ENCODE data around the gene MOCS2.

MOCS2 gene

DNA sequence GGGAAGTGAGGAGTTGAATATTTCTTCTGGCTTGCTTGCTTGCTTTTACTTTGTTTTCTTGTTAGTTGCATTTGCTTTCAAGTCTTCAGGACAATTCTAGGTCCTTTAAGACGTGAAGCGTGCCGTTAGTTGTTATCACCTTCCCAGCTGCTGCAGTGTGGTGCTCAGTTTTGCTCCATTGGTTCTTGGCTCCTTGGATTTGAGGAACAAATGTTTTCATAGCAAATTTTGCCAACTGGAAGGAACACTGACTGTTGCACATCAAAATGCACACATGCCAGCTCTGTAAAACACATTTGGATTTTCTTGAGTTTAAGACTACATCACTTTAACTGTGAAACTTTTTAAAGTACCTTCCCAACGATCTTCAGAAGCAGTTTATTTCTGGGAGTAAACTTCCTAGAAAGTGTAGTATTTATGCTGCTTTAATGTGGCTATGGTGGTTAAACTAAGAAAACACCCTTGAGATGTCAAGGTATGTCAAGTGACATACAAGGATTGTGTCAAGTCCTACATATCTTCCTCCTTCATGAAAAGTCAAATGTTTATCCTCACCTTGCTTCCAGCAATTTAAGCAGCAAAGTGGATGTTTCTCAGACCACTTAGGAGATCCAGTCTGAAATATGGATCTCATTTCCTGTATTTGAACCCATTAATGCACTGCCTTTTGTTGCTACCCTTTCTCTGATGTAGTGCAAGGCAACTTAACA lies 24.9 kb downstream of the MOCS2 start:
- no peak for FAIRE-seq
- DNase-seq (ENCODE audit: insufficient read length, low spot score): no peak
- no peak for TF ChIP-seq POLR2A (IDR thresholded peaks at IDR 0.05; ENCODE audit: low read depth, low read length)

DNA sequence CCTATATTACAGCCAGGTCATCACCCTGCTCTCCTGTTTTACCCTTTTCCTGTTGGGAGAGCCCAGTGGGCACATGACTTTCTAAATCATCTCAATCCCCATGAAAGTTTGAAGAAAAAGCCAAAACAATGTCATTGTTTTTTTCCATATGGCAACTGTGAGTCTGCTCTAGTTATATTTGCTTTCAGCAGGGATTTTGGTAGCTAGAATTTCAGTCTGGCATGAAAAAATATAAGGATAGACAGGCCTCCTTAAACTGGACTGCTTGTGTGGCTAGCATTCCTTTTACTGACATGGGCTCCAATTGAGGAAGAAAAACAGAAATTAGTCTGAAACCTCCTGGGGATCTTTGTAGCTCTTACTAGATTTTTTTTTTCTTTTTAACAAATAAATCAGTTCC lies 25.6 kb downstream of the MOCS2 start:
- no peak for TF ChIP-seq POLR2A (IDR thresholded peaks at IDR 0.05; ENCODE audit: low read depth, low read length)
- no peak for FAIRE-seq
- DNase-seq (ENCODE audit: insufficient read length, low spot score): no peak

DNA sequence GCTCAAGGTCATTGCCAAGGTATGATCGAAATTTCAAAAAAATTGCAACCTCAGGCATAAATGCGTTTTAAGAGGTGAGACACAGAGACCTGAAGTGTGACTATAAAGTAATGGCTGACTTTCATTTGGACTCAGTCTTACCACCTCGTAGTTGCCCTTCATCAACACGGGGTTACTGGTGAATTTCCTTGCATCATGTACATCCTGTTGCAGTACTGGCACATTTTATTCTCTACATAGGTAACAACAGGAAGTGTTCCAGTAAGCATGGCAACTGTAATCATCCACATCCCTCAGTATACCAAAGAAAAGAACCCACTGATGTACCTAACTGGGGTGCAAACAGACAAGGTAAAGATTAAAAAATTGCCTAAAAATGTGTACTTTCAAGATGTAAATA lies 29.3 kb downstream of the MOCS2 start:
- DNase-seq (ENCODE audit: insufficient read length, low spot score) (no peak), FAIRE-seq (no peak)
- TF ChIP-seq POLR2A (IDR thresholded peaks at IDR 0.05; ENCODE audit: low read depth, low read length): no peak

DNA sequence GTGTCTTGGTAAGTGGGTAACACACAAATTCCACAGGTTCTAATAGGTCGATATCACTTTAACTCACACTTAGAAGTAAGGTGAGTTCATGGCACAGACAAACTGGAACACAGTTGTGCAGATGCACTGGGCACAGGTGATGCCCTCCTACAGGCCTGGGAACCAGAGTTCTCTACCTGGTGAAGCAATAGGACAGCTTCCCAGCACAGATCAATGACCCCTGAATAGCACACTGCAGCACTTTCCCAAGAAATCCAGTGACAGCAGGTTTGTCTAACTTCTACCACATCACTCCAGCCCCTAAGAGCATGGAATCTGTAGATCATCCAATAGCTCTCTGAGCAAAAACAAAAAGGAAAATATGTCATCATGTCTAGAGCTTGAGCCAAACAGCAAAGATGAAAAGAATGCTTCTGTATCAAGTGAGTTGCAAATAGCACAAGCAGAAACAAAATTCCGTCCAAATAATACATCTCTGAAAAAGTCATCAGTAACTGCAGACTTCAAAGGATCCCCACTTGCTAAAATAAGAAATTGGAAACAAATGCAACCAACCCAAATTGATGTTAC lies 33.5 kb downstream of the MOCS2 start:
- FAIRE-seq (no peak), DNase-seq (ENCODE audit: insufficient read length, low spot score) (no peak)
- TF ChIP-seq POLR2A (IDR thresholded peaks at IDR 0.05; ENCODE audit: low read depth, low read length): no peak

DNA sequence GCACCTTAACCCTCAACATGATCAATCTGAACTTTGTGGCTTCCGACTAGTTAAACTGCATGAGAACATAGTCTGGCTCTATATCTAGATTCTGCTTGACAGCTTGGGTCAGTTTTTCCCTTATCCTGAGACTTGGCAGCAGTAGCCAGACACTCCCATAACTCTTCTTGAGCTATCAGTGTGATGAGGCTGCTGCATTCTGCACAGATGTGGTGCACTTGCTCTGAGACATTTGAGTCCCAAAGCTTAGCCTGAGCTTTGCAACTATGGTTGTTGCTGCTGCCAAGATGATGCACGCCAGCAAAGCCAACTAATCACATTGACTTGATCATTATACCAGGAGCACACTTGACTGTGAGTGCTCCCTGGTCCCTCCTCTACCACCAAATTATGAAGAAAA lies 36.2 kb downstream of the MOCS2 start:
- TF ChIP-seq POLR2A (IDR thresholded peaks at IDR 0.05; ENCODE audit: low read depth, low read length): no peak
- FAIRE-seq (no peak), DNase-seq (ENCODE audit: insufficient read length, low spot score) (no peak)

DNA sequence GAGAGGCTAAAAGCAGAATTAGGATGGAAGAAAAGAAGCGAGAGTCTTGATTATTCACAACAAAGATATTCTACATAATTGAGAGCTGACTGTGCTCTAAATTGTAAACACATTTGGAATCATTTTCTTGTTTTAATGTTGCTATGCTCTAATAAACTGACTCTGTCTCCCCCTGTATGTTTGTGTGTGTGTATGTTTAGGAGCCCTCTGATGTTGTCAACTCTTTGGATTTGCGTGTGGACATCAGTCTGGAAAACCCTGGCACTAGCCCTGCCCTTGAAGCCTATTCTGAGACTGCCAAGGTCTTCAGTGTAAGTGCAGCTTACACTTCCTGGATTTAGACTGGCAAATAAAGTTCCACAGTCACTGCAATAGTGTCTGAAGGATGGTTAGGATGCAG lies 37.8 kb downstream of the MOCS2 start:
- TF ChIP-seq POLR2A (IDR thresholded peaks at IDR 0.05; ENCODE audit: low read depth, low read length): no peak
- DNase-seq (ENCODE audit: insufficient read length, low spot score) (no peak), FAIRE-seq (no peak)

DNA sequence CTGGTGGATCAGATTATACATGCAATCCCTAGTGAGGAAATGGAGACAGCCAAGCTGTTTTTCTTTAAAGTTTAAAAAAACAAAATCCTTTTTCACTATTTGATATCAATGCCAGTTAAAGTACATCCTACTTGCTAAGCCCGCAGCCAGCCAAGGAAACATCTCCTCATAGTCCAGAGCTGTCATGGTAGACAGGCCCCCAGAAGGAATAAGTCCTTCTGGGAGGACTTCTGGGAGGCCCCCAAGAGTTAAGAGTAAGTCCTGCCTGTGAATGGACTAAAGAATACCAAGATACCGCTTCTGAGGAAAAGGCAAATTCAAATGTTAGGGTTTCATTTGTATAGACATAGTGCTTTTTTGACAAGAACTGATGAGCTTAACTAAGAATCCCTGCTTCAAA lies 38.3 kb downstream of the MOCS2 start:
- FAIRE-seq (no peak), DNase-seq (ENCODE audit: insufficient read length, low spot score) (no peak)
- no peak for TF ChIP-seq POLR2A (IDR thresholded peaks at IDR 0.05; ENCODE audit: low read depth, low read length)

DNA sequence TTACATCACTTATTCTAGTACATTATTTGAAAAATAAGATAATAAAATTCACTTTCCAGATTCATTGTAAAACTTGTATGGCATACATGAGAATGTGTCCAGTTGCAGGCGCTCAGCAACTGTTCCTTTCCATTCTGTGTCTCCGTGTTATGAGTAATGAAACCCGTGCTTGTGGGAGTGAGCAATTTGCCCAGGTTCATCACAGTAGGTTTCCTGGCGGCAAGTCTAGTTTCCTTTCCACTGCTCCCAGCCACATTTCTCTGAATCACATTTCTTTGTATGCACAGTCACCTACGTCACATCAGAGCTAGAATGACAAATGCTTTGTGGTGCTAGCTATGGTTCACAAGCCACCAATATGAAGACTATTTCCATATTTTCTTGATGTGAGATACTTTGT lies 39.9 kb downstream of the MOCS2 start:
- FAIRE-seq (peak; percentile 100), DNase-seq (ENCODE audit: insufficient read length, low spot score) (peak; percentile 11)

DNA sequence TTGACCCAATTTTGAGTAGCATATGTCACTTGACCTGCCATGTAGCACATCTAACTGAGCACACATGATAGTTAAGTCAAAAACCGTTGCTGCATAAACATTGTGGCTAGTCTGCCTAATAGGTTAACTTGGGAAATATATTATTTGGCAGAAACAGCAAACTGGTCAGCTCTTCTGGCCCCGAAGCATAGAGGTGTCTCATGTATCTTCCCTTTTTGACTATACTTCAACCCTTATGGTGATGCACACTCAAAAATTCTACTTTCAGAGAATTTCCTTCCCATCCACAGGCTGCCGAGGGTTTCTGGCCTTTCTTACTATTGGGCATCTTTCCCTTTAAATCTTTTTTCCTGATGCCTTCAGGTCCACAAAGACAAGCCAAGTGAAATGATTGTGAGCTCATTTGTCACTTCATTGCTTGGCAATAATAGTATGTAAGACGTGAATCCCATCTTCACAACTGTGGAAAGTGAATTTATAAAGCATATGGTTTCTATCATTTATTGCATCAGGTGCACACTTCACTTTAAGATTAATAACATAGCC lies 41.2 kb downstream of the MOCS2 start:
- no peak for FAIRE-seq
- DNase-seq (ENCODE audit: insufficient read length, low spot score): no peak

More for the DNA sequence above, 39.9 kb downstream of the MOCS2 start:
- TF ChIP-seq POLR2A (IDR thresholded peaks at IDR 0.05; ENCODE audit: low read depth, low read length): no peak

DNA sequence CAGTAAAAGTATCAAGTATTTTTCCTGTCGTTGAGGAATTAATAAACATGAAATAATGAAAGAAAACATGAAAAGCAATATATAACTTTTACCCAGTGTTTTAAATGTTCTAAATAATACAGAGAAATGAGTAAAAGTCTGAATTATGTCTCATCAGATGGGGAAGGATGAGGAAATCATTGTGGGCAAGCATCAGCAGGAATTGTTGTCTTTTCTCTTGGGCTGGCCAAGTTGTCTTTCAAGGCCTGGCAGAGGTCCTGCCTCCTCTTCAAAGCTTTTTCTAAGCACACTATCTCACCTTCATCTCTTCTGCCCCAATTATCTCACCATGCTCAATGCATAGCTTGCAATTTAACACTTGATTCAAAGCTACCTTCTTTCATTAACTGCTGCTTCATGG lies 41.9 kb downstream of the MOCS2 start:
- FAIRE-seq (no peak), DNase-seq (ENCODE audit: insufficient read length, low spot score) (no peak)
- TF ChIP-seq POLR2A (IDR thresholded peaks at IDR 0.05; ENCODE audit: low read depth, low read length): no peak

More for the DNA sequence above, 41.2 kb downstream of the MOCS2 start:
- TF ChIP-seq POLR2A (IDR thresholded peaks at IDR 0.05; ENCODE audit: low read depth, low read length): no peak

DNA sequence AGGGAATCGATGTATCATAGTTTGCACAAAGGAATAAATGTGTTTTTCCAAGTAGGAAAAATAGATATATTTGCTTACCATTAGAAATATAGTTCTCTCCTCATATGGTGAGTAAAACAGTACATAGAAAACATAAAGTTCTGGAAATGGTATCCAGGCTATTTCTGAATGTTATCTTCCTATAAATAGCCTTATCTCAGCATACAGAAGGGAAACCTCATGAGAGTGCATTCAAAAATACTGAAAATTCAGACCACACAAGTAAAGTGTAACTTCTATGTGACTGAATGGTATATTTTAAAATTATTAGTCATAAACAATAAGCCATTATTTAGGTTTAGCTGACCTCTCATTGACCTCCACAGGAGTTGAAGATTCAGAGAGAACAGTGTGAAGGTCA lies 43.5 kb downstream of the MOCS2 start:
- FAIRE-seq (no peak), DNase-seq (ENCODE audit: insufficient read length, low spot score) (no peak)
- TF ChIP-seq POLR2A (IDR thresholded peaks at IDR 0.05; ENCODE audit: low read depth, low read length): no peak

DNA sequence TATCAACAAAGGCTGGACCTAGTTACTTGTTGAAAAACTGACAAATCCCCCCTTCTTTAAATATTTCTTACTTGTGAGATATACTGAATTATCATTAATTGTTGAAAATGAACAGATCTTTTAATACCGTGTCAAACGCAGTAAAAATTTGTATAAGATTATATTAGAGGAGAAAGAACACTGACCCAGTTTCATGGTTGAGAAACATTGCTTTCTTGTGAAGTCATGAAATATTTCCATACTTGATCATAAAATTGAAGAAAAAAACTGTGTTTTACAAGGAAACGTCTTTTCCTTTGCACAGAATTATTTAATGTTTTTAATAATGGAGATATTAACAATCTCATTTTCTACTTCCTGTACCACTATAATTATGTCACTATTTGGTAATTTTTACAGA lies 45.8 kb downstream of the MOCS2 start:
- TF ChIP-seq POLR2A (IDR thresholded peaks at IDR 0.05; ENCODE audit: low read depth, low read length): no peak
- DNase-seq (ENCODE audit: insufficient read length, low spot score) (no peak), FAIRE-seq (no peak)

DNA sequence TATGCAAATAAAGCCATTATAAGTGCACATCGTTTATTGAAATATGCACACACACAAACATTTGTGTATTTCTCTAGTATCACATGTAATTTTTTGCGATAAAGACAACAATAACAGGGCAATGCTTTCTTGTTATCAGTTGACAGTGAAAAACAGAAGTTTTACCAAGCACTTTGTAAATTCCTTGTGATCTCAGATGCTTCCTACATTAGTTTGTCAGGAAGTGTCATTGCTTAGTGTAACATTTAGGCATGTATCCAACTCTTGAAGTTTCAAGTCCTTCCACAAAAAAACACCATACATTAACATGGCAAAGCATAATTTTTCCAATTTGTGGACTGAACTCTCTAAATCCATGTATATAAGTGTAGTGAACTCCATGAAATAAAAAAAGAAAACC lies 46.4 kb downstream of the MOCS2 start:
- TF ChIP-seq POLR2A (IDR thresholded peaks at IDR 0.05; ENCODE audit: low read depth, low read length): no peak
- peak; percentile 62 for FAIRE-seq
- DNase-seq (ENCODE audit: insufficient read length, low spot score): no peak

DNA sequence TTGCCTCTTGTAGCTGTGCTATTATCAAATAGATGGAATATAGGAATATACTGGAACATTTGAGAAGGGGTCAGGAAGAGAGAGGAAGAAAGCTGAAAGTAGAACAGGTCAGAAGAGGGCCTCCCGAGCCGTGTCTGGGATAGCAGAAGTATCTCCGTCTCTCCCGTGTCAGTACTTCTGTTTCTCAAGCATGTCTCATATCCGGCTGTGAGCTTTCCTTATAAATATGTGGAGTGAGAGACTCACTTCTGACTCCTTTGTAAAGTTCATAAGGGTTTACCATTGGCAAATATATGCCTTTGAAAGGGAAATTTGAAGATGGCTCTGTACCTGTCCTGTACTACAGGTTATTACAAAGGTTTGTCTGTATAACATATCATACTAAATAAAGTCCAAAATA lies 50.3 kb downstream of the MOCS2 start:
- FAIRE-seq: no peak
- no peak for DNase-seq (ENCODE audit: insufficient read length, low spot score)
- TF ChIP-seq POLR2A (IDR thresholded peaks at IDR 0.05; ENCODE audit: low read depth, low read length): no peak

DNA sequence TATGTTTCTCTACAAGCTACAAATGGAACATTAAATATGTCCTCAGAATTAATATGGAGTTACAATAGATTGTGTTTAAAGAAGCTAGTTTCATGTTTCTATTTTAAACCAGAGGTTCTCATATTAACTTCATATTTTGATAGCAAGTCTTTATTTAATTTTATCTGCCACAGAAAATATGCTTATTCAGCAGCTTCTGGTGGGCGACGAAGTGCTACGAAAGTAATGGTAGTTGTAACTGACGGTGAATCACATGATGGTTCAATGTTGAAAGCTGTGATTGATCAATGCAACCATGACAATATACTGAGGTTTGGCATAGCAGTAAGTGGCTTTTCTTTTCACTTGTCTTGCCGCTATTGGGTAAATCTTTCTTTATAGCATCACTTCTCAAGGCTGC lies 54.2 kb downstream of the MOCS2 start:
- no peak for FAIRE-seq
- TF ChIP-seq POLR2A (IDR thresholded peaks at IDR 0.05; ENCODE audit: low read depth, low read length): no peak
- DNase-seq (ENCODE audit: insufficient read length, low spot score): no peak
